NCI-H2227 (cell line): ENCODE data around the gene ADGRD1.

Experiments
- DNase-seq: peaks from one replicate; lab custom pipeline; 2025; ENCODE audit not compliant: unreplicated experiment; lab: John Stamatoyannopoulos, UW

The ADGRD1 gene

DNA sequence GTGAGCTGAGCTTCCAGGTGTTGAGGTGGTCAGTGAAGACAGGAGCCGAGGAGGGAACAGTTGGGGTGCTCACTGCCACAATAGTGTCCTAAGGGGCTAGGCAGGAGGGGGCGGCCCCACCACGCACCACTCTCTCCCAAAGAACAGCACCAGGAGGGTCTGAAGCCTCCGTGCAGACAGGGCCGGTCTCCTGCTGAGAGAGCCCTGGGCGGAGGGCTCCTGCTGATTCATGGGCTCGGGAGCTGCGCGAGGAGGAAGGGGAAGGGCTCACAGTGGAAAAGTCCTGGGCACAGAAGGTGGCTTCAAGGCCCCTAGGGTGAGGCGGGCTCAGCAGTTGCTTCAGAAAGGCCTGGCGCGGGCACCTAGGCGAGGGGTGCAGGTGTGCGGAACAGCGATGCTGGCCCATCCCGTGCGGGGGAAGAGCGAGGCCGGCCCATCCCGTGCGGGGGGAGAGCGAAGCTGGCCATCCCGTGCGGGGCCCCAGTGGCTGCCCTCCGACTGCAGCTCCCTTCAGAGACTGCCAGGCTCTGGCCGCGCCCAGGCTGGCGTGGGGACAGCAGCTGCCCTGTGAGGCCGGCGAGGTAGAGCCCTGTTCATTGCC is 176.7 kb downstream of the ADGRD1 start:
- no peak for DNase-seq

DNA sequence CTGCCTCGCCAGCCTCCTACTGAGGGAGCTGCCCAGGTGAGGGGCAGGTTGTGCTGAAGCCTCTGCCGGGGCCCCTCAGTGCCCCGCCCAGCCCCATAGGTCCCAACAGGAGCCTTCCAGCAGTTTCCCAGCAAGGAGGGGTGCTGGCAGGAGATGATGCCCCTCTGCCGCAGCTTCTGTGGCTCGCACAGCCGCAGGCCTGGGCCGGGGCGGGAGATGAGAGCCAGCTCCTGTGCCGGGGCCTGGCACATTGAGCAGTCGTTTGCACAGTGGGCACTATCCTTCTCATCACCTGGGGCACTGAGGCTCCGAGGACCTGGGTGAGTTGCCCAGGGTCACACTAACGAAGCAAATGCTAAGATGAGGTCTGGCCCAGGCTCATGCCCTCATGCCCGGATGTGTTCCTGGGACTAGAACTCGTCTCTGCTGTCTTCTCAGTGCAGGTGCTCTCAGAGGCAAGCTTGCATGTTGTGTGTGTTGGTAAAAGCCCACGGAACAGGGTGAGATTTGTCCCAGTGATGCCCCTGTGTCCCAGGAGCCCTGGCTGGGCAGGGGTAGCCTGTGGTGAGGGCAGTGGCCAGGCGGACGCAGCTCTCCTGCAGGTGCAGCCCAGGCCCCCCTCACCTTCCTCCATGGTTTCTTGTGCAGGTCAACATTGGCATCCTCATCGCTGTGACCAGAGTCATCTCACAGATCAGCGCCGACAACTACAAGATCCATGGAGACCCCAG is 177.5 kb downstream of the ADGRD1 start:
- no peak for DNase-seq

DNA sequence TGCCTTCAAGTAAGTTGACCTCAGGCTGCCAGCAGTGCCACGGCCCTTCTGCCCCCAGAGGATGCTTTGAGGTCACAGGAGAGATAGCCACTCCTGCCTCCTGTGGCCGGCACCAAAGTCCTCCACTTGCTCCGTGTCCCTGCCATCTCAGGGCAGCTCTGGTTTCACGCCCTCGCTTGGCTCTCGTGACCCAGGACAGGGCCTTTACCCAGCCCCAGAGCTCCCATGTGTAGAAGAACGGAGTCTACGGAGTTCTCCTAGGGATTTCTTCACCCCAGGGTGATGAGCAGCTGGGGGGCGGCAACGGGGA is 178.1 kb downstream of the ADGRD1 start:
- DNase-seq, result no peak

DNA sequence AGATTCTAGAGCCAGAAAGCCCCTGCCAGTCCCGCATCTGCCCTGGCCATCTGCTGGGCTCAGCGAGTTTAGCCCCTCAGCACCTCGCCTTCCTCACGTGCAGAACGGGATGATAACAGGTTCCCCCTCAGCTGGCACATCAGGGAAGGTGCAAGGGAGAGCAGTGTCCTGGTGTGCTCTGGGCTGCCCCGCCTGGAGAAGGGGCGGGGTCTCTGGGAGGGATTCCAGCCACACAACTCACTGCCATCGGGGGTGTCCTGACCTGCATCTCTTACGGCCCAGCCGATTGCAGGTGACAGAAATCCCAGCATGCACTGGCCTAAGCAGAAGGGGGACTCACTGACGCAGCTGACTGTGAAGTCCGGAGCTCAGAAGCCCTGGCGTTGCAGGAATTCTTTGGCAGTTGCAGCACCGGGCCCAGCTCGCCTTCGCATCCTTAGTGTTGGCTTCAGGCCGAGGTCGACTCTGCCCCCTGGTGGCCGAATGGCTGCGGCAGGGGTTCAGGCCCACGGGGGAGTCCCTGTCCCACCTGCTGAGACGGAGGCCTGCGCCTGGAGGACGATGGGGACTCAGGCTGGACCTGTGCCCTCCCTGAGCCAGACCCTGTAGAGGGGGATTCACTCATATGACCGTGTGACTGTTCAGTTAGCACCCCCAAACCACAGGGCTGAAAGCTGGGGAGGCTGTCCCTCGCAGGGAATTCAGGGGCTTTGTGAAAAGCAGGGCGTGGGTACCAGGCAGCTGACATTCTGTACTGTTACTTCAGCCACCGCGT is 178.6 kb downstream of the ADGRD1 start:
- peak; percentile 78 for DNase-seq

DNA sequence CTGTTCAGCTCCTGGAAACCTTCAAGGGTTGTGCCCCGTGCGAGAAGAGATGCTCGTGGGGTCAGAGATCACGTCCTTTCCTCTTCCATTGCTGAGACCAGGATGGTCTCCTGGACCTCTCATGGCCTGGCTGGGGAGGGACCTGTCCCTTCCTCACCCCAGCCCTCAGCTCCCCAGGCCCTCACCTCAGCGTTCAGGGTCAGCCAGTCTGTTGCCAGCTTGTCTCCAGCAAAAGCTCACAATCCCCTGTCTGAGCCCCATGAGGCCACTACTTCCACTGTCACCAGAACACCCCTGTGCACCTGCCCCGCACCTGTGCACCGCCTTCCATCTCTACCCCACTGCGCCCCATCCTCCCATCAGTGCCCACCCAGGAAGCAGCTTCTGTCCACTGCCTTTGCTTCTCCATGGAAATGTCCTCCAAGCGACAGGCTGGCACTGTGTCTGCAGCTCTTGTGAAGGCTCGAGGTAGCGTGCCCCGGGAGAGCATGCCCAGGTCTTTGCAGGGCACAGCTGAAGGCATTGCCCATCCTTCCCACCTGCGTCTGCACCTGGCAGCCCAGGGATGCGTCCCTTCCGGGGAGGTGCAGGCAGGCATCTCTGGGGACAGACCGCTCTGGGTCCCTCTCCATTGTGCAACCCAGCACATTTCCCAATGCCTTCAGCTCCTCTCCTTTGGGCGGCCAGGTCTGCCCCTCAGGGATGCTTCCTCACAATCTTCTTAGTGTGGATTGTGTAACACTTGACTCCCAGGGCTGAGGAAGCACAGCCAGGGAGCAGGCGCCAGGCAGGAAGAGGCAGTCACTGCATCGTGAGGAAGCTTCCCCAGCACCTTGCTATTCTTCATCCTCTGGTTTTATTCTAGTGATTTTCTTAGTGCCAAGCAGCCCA is 179.6 kb downstream of the ADGRD1 start:
- no peak for DNase-seq

DNA sequence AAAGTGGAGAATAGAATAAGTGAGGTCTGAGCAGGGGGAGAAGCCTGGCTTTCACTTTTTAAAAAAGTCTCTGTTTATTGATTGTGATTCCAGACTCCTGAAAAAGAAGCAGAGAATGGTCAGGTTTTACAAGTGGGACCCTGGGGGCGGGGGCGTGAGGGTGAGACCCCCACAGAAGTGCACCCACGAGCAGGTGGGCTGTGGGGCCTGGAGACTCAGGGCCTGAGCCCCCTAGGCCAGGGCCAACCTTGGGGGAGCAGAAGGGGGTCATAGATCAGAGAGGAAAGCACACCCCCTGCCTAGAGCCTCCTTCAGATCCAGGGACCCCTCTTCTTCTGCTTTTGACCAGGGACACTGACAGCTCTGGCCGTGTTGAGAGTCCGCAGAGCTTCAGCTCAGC is 180.3 kb downstream of the ADGRD1 start:
- no peak for DNase-seq

DNA sequence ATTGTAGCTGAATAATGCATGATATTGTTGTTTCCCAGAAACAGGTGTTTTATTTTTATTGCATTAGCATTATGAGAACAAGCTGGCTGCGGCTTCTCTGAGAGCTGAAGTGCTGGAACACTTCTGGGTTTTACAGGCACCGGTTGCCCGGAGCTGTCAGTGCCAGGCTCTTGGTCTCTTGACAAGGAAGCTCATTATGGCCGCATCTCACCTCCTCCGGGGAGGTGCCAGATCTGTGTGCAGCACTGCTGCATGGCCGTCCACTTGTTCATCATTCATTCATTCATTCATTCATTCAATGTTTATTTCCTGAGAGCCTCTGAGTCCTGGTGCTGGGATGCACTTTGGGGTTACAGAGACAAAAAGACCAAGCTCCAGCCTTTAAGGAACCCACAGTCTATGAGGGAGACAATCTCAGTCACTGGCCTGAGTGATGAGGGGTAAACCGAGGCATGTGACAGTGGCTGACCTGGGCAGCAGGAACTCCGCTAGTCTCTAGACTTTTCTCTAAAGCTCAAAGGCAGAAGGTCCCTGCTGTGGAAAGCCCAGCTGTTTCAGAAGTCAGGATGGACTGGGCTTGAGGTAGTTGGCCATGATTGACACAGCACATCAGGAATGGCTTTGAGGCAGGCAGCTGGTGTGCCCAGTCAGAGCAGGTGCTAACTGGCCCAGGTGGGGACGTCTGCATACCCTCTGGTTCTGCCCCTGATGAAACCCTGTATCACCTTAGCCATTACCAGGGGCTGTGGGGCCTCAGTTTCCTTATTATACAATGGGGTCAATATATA is 181.0 kb downstream of the ADGRD1 start:
- DNase-seq, result no peak

DNA sequence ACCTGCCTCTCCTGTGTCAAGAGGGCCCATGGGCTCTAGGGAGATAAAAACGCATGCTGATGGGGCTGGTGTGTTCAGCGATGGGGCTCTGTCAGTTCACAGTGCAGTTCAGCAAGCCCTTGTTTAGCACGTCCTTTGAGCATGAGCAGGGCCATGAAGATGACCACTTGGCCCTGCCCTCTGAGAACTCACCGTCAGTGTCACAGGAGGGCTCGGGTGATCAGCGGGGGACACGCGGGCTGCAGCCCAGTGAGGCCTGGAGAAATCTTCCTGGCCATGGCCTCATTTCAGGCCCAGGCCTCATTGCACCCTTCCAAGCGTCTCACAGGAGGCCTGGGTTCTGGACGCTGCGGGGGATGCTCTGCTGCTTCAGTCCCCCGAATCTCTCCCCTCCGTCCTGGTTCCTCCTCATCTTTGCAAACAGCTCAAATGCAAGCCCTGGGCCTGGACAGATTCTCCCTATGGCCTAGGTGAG is 181.6 kb downstream of the ADGRD1 start:
- DNase-seq, result no peak

DNA sequence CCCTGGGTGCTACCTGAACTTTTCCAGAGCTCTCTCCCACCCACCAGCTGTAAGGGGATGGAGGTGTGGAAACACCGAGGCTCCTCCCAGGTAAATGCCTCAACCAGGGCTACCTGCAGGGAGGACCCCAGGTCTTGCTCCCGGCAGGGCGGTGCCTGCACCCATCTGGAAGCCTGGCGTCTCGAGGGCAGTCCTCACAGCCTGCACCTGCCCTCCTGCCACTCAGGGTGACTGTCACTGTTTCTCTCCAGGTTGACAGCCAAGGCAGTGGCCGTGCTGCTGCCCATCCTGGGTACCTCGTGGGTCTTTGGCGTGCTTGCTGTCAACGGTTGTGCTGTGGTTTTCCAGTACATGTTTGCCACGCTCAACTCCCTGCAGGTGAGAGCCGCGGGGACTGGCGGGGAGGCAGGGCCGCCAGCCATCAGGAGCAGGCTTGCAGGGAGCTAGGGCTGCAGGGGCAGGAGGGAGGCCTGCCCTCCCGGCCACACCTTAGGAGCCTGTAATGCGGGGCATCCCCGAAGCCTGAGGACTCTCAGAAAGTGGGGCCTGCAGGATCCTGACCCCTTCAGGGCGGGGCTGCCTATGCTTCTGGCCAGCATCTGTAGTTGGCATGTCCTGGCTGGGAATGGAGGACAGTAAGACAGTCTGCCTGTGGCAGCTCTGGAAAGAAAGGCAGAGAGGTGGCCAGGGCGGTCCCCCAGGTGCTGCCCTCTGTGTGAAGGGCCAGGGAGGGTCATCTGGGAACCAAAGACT is 182.3 kb downstream of the ADGRD1 start:
- DNase-seq, result no peak

DNA sequence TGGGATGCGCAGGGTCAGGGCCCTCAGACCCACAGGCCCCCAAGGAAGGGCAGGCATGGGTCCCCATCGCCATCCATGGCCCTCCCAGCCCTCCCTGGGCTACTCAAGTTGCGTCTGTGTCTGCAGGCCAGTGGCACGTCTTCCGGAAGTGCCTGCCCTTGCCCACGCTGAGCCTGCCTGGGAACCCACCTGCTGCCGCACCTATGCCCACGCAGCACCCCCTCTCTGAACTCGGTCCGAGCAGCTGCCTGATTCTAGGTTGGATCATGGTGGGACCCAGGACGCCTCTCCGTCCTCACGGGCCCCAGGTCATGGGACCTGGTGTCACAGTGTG is 182.8 kb downstream of the ADGRD1 start:
- DNase-seq, result no peak

DNA sequence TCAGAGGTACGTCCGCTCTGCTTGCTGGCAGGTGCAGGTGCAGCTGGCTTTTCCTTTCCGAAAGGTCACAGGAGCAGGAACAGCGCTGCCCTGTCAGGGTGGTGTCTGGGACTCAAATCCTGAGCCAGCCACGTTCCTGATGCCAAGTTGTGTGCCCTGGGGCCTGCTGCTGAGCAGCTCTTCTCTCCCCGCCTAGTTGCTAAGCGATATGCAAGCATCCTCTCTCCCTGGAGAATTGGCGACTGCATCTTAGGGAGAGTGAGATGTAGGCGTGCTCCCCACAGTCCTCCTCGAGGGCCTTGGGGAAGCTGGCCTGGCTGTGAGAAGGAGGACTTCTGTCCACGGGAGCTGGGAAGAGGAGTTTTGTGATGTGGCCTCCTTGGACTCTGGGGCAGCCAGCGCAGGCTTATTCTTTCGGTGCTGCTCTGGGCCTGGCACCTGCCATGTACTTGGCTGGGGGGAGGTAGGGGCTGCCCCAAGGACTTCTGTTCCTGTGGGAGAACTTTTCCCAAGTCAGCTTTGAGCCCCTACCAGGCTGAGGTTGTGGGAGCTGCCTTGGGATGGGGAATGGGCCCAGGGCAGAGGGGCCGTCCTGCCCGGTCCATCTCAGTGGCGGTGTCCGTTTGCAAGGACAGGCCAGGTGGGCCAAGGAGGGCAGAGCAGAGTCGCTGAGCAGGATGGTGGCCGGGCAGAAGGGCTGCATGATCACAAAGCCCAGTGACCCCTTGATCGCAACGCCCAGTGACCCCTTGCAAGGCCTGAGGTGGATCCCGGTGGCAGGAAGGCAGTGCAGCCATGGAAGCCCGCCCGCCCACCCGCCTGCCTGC is 183.5 kb downstream of the ADGRD1 start:
- no peak for DNase-seq

DNA sequence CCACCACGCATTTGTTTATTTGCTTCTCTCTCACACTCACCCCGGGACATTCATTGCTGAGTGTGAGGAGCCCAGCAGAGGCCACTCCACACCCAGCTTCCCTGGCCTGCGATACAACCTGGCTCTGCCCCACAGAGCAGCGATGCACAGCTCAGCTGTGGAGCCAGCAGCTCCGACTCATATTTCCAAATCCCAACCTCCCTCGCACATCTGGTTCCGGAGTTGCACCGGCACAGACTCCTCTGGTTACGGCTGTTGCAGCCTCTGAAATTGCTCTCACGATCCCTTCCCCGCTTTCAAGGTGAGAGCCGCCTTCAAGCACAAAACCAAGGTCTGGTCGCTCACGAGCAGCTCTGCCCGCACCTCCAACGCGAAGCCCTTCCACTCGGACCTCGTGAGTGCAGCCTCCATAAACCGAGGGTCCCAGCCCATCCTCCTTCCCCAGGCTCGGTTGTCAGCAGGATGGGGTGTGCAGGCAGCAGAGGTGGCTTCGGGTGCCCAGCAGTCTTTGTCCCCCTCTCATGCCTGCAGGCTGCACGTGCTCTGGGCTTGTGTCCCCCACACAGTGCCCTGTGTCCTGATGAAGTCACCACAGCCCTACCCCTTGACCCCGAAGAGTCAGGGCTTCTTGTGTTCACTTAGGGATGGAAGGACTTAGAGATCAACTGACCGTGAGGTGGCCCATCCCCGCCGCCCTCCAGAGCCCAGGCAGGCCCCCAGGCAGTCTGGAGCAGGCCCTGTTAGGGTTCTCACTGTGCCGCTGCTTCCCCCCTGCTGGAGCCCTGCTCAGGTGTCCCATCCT is 184.3 kb downstream of the ADGRD1 start:
- DNase-seq, result no peak

DNA sequence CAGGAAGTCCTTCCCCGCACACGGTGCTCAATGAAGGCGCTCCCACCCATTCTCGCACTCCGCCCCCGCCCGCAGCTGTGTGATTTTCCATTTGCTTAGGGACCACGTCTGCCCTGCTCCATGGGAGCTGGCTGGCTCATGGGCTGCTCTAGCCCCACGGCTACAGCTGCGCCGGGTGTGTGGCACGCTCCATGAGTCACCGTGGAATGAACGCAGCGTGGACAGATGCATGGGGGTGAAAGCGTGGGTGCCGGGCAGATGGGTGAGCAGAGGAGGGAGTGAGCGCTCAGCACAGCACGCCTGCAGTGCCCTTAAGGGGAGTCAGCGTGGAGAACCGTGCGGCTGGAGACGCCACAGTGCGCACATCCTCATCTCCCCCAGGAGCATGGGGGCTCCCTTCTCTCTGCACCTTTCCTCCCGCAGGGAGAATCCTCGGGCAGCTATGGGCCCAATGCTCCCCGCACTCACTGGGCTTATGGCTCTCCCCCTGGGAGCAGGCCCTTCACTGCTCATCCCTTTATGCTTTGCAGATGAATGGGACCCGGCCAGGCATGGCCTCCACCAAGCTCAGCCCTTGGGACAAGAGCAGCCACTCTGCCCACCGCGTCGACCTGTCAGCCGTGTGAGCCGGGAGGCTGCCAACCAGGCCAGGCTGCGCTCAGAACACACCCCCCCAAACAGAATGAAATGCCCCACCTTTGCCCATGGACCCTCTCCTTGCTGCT is 185.1 kb downstream of the ADGRD1 start:
- DNase-seq, result no peak

DNA sequence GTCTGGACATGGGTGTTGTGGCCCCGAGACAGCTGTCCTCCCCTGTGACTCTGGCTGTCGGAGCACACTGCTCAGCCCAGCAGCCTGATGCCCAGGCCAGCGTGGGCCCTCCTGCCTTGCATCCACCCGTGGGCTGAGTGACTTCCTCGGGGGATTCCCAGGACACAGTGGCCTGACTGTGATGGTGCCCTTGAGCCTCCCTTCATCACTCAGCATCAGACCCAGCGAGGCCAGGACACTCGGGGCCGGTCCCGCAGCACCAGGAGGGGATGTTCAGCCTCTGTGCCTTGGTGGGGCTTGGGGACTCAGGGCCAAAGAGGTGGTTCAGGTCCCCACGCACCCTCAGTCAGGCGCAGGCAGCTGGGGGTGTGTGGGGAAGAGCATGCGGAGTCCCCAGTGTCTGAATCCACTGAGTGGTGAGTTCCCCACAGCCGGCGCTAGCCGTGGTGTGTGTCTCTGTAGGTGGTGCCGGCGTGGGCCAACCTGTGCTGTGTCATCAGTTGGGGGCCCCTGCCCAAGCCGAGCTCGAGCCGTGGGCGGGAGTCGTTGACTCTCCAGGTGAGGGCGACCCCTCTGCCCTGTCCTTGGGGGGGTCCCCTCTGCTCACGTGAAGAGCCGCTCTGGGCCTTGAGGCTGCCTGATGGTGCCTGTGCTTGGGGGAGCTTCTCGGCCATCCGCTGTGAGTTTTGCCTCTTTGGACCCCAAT is 185.8 kb downstream of the ADGRD1 start:
- DNase-seq, result no peak

DNA sequence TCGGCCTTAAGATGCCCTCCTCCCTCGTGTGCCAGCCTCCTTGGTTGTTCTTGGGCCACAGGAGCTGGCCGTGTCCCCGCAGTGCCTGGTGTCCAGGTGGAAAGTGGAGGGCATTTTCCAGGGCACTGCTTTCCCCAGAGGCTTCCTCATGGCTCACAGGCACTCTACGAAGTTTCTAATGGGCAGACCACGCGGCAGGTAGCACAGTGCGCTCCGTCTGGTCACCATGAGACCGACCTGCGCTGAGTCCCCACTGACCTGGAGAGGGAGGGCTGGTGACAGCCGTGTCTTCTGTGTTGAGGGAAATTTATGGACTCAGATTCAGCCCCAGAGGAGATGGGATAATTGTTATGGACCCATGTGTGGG is 186.3 kb downstream of the ADGRD1 start:
- DNase-seq, result no peak

DNA sequence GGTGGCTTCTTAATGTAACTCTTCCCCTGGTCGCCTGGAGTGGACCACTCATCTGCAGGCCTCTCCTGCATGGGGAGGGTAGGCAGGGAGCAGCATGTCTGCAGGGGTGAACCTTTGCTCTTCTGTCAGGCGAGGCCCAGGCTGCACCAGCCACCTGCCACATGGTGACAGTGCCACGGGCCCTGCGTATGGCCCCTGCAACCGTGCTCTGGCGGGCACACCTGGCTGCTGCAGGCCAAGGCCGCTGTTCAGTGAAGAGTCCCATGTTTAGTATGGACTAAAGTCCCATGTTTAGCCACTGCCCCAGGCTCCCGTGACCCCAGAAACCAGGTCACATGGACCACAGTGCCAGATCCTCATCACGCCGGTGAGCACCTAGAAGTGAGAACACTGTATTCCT is 187.0 kb downstream of the ADGRD1 start:
- DNase-seq, result no peak

DNA sequence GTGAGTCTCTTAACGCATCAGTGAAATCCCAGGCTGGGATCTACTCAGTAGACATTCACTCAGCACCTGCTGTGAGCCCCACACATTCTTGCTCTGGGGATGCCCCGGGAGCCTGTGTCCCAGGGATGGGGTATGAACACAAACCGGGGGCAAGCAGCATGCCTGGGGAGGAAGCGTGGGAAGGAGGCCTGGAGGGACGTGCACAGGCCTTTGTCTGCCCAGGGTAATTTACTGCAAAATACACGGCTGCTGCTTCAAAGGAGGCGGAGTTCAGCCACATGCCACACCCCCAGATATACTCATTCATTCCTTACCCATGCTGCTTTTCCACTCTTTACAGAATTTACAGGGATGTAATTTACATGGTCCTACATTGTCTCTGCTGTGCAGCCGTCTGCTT is 187.8 kb downstream of the ADGRD1 start:
- peak; percentile 14 for DNase-seq
